GM19099 (cell line): ENCODE results near the gene UPK2.
A peak's percentile ranks its signal among the peaks of the same experiment; 100 is the strongest.

Experiments
- POLR2A ChIP-seq: IDR thresholded peaks from 3 replicates; pipeline ENCODE4 v1.6.1; 2011; ENCODE audit warnings: low read depth; ENCODE audit not compliant: insufficient read length; ENCODE audit errors: extremely low read depth

UPK2 gene

GRCh38 chr11:118956094-118956846 lies at the start of gene UPK2:
UPK2 (plus strand) TSS chr11:118956298; CDS start chr11:118956351, 53 bp downstream.
- no peak for TF ChIP-seq POLR2A

GRCh38 chr11:118907051-118908042 lies 48.8 kb upstream of the UPK2 start:
- TF ChIP-seq POLR2A: no peak

- TF ChIP-seq POLR2A: no peak
Measured at GRCh38 chr11:118908264-118908663, 47.8 kb upstream of the UPK2 start.

GRCh38 chr11:118908901-118909618 lies 47.0 kb upstream of the UPK2 start:
- no peak for TF ChIP-seq POLR2A

GRCh38 chr11:118909619-118910308 lies 46.3 kb upstream of the UPK2 start:
- TF ChIP-seq POLR2A: no peak

GRCh38 chr11:118910309-118911112 lies 45.6 kb upstream of the UPK2 start:
- TF ChIP-seq POLR2A: no peak

- no peak for TF ChIP-seq POLR2A
Measured at GRCh38 chr11:118911113-118911879, 44.8 kb upstream of the UPK2 start.

GRCh38 chr11:118911880-118912741 lies 44.0 kb upstream of the UPK2 start:
- TF ChIP-seq POLR2A: no peak

- TF ChIP-seq POLR2A: no peak
Measured at GRCh38 chr11:118912742-118913410, 43.2 kb upstream of the UPK2 start.

GRCh38 chr11:118913411-118914125 lies 42.5 kb upstream of the UPK2 start:
- TF ChIP-seq POLR2A: no peak

- peak; percentile 26 for TF ChIP-seq POLR2A
Measured at GRCh38 chr11:118914178-118914918, 41.8 kb upstream of the UPK2 start.

- no peak for TF ChIP-seq POLR2A
Measured at GRCh38 chr11:118914987-118915386, 41.1 kb upstream of the UPK2 start.
